ENCODE measurements around the gene EPHA6.

- TF ChIP-seq, protein P1, sequence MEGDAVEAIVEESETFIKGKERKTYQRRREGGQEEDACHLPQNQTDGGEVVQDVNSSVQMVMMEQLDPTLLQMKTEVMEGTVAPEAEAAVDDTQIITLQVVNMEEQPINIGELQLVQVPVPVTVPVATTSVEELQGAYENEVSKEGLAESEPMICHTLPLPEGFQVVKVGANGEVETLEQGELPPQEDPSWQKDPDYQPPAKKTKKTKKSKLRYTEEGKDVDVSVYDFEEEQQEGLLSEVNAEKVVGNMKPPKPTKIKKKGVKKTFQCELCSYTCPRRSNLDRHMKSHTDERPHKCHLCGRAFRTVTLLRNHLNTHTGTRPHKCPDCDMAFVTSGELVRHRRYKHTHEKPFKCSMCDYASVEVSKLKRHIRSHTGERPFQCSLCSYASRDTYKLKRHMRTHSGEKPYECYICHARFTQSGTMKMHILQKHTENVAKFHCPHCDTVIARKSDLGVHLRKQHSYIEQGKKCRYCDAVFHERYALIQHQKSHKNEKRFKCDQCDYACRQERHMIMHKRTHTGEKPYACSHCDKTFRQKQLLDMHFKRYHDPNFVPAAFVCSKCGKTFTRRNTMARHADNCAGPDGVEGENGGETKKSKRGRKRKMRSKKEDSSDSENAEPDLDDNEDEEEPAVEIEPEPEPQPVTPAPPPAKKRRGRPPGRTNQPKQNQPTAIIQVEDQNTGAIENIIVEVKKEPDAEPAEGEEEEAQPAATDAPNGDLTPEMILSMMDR (conservative IDR thresholded peaks at IDR 0.05 in 1 of 2, IDR thresholded peaks at IDR 0.05 in 1 of 2; ENCODE audit: low read depth in 1 of 2, low read length in 2 of 2), result no peak
- TF ChIP-seq EZH2 (IDR thresholded peaks at IDR 0.05; ENCODE audit: low read length, missing control alignments), result no peak
Measured at GRCh38 chr3:97021778-97022177, 207.4 kb downstream of the EPHA6 start.
